ENCODE results near the gene USHBP1. TPM values are rescaled to one million over a fixed set of nuclear protein-coding genes. Genes with fewer than 3 reads are reported as not detected.

USHBP1 gene
- total RNA-seq, 2 donors from 2014 or later, result 3.5 to 8.4 TPM

- H3K9me3 ChIP-seq, result no peaks in the 10 kb centered on the region
- no peaks in the 10 kb centered on the region for H3K36me3 ChIP-seq
- no peaks in the 10 kb centered on the region for H3K4me1 ChIP-seq (replicated peaks)
- DNase-seq (ENCODE audit: low spot score), result no peak
- no peak overlapping the region for H3K27ac ChIP-seq
- no peaks in the 10 kb centered on the region for H3K27me3 ChIP-seq (replicated peaks; ENCODE audit: insufficient read depth)
- intact Hi-C loops (cut with DNase I), result loop anchor here (2.0 kb wide), 1 partner anchor 20 kb away; no protein-coding TSS in a partner anchor
- 76% methylated on average over 12 of the region's 12 CpGs for WGBS
- TF ChIP-seq CTCF (IDR thresholded peaks at IDR 0.05) (no peak), POLR2AphosphoS5 (IDR thresholded peaks at IDR 0.05) (no peak), POLR2A (IDR thresholded peaks at IDR 0.05) (no peak)
- H3K4me3 ChIP-seq, result no peak overlapping the region
Measured at GRCh38 chr19:17266589-17266974, 2.0 kb upstream of the USHBP1 start.

GRCh38 chr19:17266026-17266425 lies 1.5 kb upstream of the USHBP1 start:
- no peaks in the 10 kb centered on the region for H3K27me3 ChIP-seq (replicated peaks; ENCODE audit: insufficient read depth)
- 83% methylated on average over 7 of the region's 7 CpGs for WGBS
- no peaks in the 10 kb centered on the region for H3K9me3 ChIP-seq
- no peak overlapping the region for H3K27ac ChIP-seq
- H3K4me1 ChIP-seq (replicated peaks), result no peaks in the 10 kb centered on the region
- no peak for DNase-seq (ENCODE audit: low spot score)
- H3K4me3 ChIP-seq, result no peak overlapping the region
- intact Hi-C loops (cut with DNase I), result loop anchor here (2.0 kb wide), 1 partner anchor 19 kb away; no protein-coding TSS in a partner anchor
- H3K36me3 ChIP-seq, result no peaks in the 10 kb centered on the region
- TF ChIP-seq CTCF (IDR thresholded peaks at IDR 0.05) (no peak), POLR2AphosphoS5 (IDR thresholded peaks at IDR 0.05) (no peak), POLR2A (IDR thresholded peaks at IDR 0.05) (no peak)

- 86% methylated on average over 23 of the region's 23 CpGs for WGBS
- intact Hi-C loops (cut with DNase I), result no loop called here
Measured at GRCh38 chr19:17263712-17264640, 569 bp downstream of the USHBP1 start.

GRCh38 chr19:17262557-17262956 lies 2.0 kb downstream of the USHBP1 start:
- H3K27ac ChIP-seq, result no peak overlapping the region
- TF ChIP-seq POLR2AphosphoS5 (IDR thresholded peaks at IDR 0.05), result no peak
- no peak for TF ChIP-seq CTCF (IDR thresholded peaks at IDR 0.05)
- TF ChIP-seq POLR2A (IDR thresholded peaks at IDR 0.05), result no peak
- H3K4me3 ChIP-seq, result no peak overlapping the region
- H3K27me3 ChIP-seq (replicated peaks; ENCODE audit: insufficient read depth), result no peaks in the 10 kb centered on the region
- no peak for DNase-seq (ENCODE audit: low spot score)
- WGBS, result 82% methylated on average over 16 of the region's 16 CpGs
- intact Hi-C loops (cut with DNase I), result no loop called here
- H3K4me1 ChIP-seq (replicated peaks), result no peaks in the 10 kb centered on the region
- H3K9me3 ChIP-seq, result no peaks in the 10 kb centered on the region
- no peaks in the 10 kb centered on the region for H3K36me3 ChIP-seq

More at GRCh38 chr19:17263712-17264640, 569 bp downstream of the USHBP1 start:
- Histone ChIP-seq H3K4me1 (replicated peaks) (no peaks in the 10 kb centered on the region), H3K36me3 (no peaks in the 10 kb centered on the region), H3K9me3 (no peaks in the 10 kb centered on the region), H3K27ac (peak overlapping the region in 1 of 2 donors; percentile 8), H3K4me3 (no peak overlapping the region), H3K27me3 (replicated peaks; ENCODE audit: insufficient read depth) (no peaks in the 10 kb centered on the region)
- DNase-seq (ENCODE audit: low spot score), result no peak
- TF ChIP-seq POLR2A (IDR thresholded peaks at IDR 0.05), result no peak
- TF ChIP-seq CTCF (IDR thresholded peaks at IDR 0.05), result no peak
- no peak for TF ChIP-seq POLR2AphosphoS5 (IDR thresholded peaks at IDR 0.05)

All from prostate gland (tissue), 2 donors.